ENCODE measurements around the gene DGKK. TPM values are rescaled to one million over a fixed set of nuclear protein-coding genes. Genes with fewer than 3 reads are reported as not detected.

DGKK gene
- total RNA-seq, 1 experiment from 2014 or later, result 1.6 TPM

- Histone ChIP-seq H4K20me1 (ENCODE audit: control insufficient read depth, insufficient read depth, insufficient read length) (no peaks in the 10 kb centered on the region), H3K9me3 (ENCODE audit: control insufficient read depth, low read depth, low read length) (no peaks in the 10 kb centered on the region), H3K27me3 (ENCODE audit: insufficient read depth, low read length) (no peaks in the 10 kb centered on the region), H3K27ac (ENCODE audit: insufficient read length, low read depth, low read length) (no peak overlapping the region), H2BK15ac (ENCODE audit: low read depth, low read length) (no peak overlapping the region), H3K23me2 (ENCODE audit: insufficient read length, low read depth, low read length, poor library complexity, severe bottlenecking) (no peaks in the 10 kb centered on the region), H2AFZ (ENCODE audit: low read length) (no peak overlapping the region), H3K4me1 (ENCODE audit: insufficient read depth, low read length) (no peaks in the 10 kb centered on the region; the same call in 1 of the 2 replicates), H3K4me2 (ENCODE audit: insufficient read depth, insufficient read length, low read length) (no peak overlapping the region), H2AK5ac (ENCODE audit: insufficient read length, low read length) (no peak overlapping the region), H3K18ac (ENCODE audit: insufficient read length, low read depth, low read length) (no peak overlapping the region), H3K79me2 (ENCODE audit: insufficient read depth, low read length) (no peaks in the 10 kb centered on the region), H3K56ac (ENCODE audit: insufficient read length, low read depth, low read length) (no peak overlapping the region), H2BK5ac (ENCODE audit: insufficient read length, low read length) (no peak overlapping the region), H4K8ac (replicated peaks; ENCODE audit: insufficient read length, low read depth, low read length) (no peak overlapping the region), H3K23ac (ENCODE audit: insufficient read length, low read depth, low read length) (no peak overlapping the region), H3K79me1 (ENCODE audit: insufficient read depth, low read depth, low read length, poor library complexity, severe bottlenecking) (no peaks in the 10 kb centered on the region), H4K5ac (ENCODE audit: insufficient read length, low read depth, low read length) (no peak overlapping the region), H2BK12ac (ENCODE audit: insufficient read length, low read depth, low read length) (no peak overlapping the region), H3K14ac (ENCODE audit: insufficient read depth, low read length) (no peak overlapping the region), H2BK120ac (ENCODE audit: low read depth, low read length, poor library complexity, severe bottlenecking) (no peak overlapping the region), H3K9ac (ENCODE audit: extremely low read depth, insufficient read length, low read length) (no peak overlapping the region), H3K4ac (ENCODE audit: low read depth, low read length) (no peak overlapping the region), H4K91ac (ENCODE audit: insufficient read length, low read depth, low read length) (no peak overlapping the region), H3T11ph (ENCODE audit: low read length) (no peak overlapping the region), H2BK20ac (ENCODE audit: low read depth, low read length, poor library complexity, severe bottlenecking) (no peak overlapping the region)
- no peaks in the 10 kb centered on the region; the same call in 1 of the 2 replicates for H3K27me3 Mint-ChIP-seq (ENCODE audit: low read depth)
- no peak for DNase-seq
- H3K27ac Mint-ChIP-seq, result no peak overlapping the region
- no peaks in the 10 kb centered on the region; a peak in 1 of 7 replicates for H3K36me3 Mint-ChIP-seq (ENCODE audit: insufficient read depth in 1 of 3, low read depth in 3 of 3)
- no peak for TF ChIP-seq CTCF (conservative IDR thresholded peaks at IDR 0.05)
- no CpG with 5 or more reads among the region's 1 CpG for WGBS (ENCODE audit: extremely low coverage, insufficient read length, low lambda C conversion rate)
- peaks cover 44 to 56% of the 10 kb centered on the region in 2 experiments for H3K9me3 Mint-ChIP-seq
- H3K4me3 Mint-ChIP-seq, result no peak overlapping the region
- H3K4me1 Mint-ChIP-seq, result peaks cover 7 to 10% of the 10 kb centered on the region in 2 experiments
Observed at GRCh38 chrX:50495616-50496015, 25.0 kb upstream of the DGKK start.
